HG03025 (cell line): ENCODE data around the gene GGTLC3.
"Not testable (repeated sequence)": the region's sequence is repeated elsewhere in the genome, so short reads cannot be mapped to it uniquely, and the experiment has no call there.

ENCODE experiments used
- ATAC-seq: cut with Tn5 transposase; IDR thresholded peaks from one replicate; pipeline ENCODE4 v1.9.1; 2021; ENCODE audit warnings: mild to moderate bottlenecking, moderate library complexity; ENCODE audit not compliant: unreplicated experiment, low FRiP score

GGTLC3 gene

DNA sequence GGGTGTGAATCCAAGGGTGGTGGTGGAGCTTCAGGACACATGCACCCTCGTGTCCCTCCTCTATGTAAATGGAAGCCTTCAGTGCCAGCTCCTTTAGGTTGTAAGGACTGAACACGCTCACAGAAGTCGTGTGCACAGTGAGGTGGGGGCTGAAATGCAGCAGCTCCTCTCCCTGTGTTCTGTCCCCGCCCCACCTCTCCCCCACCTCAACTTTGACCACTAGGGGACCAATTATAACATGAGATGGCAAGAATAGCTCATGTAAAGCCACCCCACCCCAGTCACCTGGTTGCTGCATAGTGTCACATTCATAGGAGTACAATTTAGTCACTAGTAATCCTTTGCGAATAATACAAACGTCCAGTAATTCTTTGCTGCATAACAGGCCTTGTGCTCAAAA, 4.8 kb upstream of the GGTLC3 start:
- ATAC-seq = not testable (repeated sequence)

DNA sequence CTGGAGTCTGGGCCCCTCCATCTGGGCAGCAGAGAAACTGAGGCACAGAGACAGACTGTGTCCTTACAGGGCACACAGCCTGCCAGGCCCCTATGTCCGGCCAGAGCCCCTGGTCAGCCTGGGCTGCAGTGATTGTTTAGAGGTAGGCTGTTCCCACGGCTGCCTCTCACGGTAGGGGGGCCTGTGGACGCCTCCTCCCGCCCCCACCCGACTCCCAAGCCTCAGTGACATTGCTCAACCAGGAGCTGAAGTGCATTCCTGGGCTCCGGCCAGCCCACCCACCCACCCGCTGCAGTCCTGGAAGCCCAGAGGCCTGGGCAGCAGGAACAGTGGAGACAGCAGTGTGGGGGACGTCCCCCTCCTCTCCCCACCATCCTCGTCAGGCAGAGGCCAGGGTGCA, 4.5 kb downstream of the GGTLC3 start:
- not testable (repeated sequence) for ATAC-seq

DNA sequence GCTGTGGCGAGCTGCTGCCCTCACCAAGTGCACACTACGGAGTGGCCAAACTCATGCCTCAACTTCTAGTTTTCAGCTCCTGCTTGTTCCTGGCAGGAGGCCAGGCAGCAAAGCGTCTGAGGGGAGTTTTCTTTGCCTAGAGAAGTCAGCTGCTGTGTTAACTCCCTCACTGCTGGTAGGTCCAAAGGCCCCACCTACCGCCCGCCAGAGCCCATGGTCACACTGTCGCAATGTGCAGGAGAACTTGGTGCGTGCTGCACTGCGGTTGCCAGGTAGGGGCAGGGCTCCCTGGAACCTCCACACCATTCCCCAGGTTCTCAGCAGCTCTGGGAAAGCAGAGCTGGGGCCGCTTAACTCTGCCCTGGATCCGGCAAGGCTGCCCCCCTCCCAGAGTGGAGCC, 5.6 kb downstream of the GGTLC3 start:
- not testable (repeated sequence) for ATAC-seq

DNA sequence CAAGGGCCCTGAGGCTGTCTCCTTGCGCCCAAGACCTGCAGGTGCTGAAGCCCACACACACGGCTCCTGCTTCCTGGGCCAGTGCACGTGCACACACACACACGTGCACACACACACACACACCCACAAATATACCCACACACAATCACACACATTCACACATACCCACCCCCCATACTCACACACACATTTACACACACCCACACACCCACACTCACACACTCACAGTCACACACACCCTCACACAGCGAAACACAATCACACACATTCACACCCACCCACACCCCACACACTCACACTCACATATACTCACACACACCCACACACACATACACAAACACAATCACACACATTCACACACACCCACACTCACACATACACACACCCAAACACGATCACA, 6.6 kb downstream of the GGTLC3 start:
- not testable (repeated sequence) for ATAC-seq

DNA sequence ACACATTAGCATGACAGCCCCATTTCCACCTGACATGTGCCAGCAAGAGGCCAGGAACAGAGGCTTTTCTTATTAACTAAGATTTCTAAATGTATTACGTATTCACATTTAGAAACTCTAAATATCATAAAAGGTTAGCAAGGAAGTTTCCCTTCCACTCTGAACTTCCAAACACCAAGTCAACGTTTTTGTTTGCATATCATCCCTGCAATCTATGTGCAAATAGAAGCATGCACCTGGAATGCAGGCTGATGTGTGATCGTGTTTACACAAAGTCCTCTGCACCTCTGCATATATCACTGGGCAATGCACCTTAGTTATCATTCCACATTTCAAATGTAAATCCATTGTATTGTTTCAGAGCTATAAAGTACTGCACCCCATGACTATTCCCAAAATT, 21.7 kb downstream of the GGTLC3 start:
- not testable (repeated sequence) for ATAC-seq
